IPS-20b (cell line): ENCODE measurements around the gene CSRNP3.
A peak's percentile ranks its signal among the peaks of the same experiment; 100 is the strongest.
"Not testable (repeated sequence)": the region's sequence is repeated elsewhere in the genome, so short reads cannot be mapped to it uniquely, and the experiment has no call there.

ENCODE experiments used
- H3K27ac ChIP-seq: one replicate; pipeline ENCODE4 v1.5.1; 2013; ENCODE audit warnings: low read length
- H3K27me3 ChIP-seq: 2 replicates; pipeline ENCODE4 v1.6.1; 2013; ENCODE audit warnings: mild to moderate bottlenecking, low read length, inconsistent platforms; ENCODE audit not compliant: insufficient read depth
- H3K36me3 ChIP-seq: 2 replicates; pipeline ENCODE4 v1.6.1; 2013; ENCODE audit warnings: low read depth, mild to moderate bottlenecking, inconsistent platforms, low read length, moderate library complexity; ENCODE audit not compliant: insufficient read depth
- H3K4me1 ChIP-seq: 2 replicates; pipeline ENCODE4 v1.6.1; 2013; ENCODE audit warnings: mild to moderate bottlenecking, control low read depth, inconsistent platforms, low read length, moderate library complexity; ENCODE audit not compliant: insufficient read depth
- H3K4me3 ChIP-seq: 2 replicates; pipeline ENCODE4 v1.5.1; 2013; ENCODE audit warnings: mild to moderate bottlenecking, low read length, inconsistent platforms
- H3K9ac ChIP-seq: 2 replicates; pipeline ENCODE4 v1.6.1; 2013; ENCODE audit warnings: low read depth, mild to moderate bottlenecking, inconsistent platforms, low read length, moderate library complexity
- H3K9me3 ChIP-seq: 2 replicates; pipeline ENCODE4 v1.6.1; 2013; ENCODE audit warnings: mild to moderate bottlenecking, low read depth, low read length, inconsistent platforms; ENCODE audit not compliant: insufficient read depth

Gene CSRNP3

GRCh38 chr2:165573534-165574461 is 104.3 kb downstream of the CSRNP3 start:
- Histone ChIP-seq H3K9ac (peak overlapping the region; percentile 22; the same call in 1 of the 2 replicates), H3K4me1 (peaks cover 10% of the 10 kb centered on the region; the same call in 1 of the 2 replicates), H3K27ac (no peak overlapping the region), H3K4me3 (peak overlapping the region; percentile 75), H3K36me3 (no peaks in the 10 kb centered on the region), H3K27me3 (no peaks in the 10 kb centered on the region), H3K9me3 (no peaks in the 10 kb centered on the region)

GRCh38 chr2:165575044-165575615 is 105.6 kb downstream of the CSRNP3 start:
- peaks cover 10% of the 10 kb centered on the region; the same call in 1 of the 2 replicates for H3K4me1 ChIP-seq
- H3K27me3 ChIP-seq = no peaks in the 10 kb centered on the region
- no peak overlapping the region for H3K4me3 ChIP-seq
- H3K27ac ChIP-seq = no peak overlapping the region
- no peak overlapping the region for H3K9ac ChIP-seq
- H3K9me3 ChIP-seq = no peaks in the 10 kb centered on the region
- H3K36me3 ChIP-seq = no peaks in the 10 kb centered on the region

GRCh38 chr2:165576409-165577154 is 107.1 kb downstream of the CSRNP3 start:
- Histone ChIP-seq H3K36me3 (no peaks in the 10 kb centered on the region), H3K4me1 (peaks cover 10% of the 10 kb centered on the region; the same call in 1 of the 2 replicates), H3K9me3 (no peaks in the 10 kb centered on the region), H3K27me3 (no peaks in the 10 kb centered on the region), H3K9ac (no peak overlapping the region), H3K4me3 (no peak overlapping the region), H3K27ac (no peak overlapping the region)

GRCh38 chr2:165582409-165582808 is 112.9 kb downstream of the CSRNP3 start:
- H3K36me3 ChIP-seq = no peaks in the 10 kb centered on the region
- no peaks in the 10 kb centered on the region for H3K27me3 ChIP-seq
- H3K4me3 ChIP-seq = no peak overlapping the region
- no peaks in the 10 kb centered on the region for H3K4me1 ChIP-seq
- H3K9me3 ChIP-seq = no peaks in the 10 kb centered on the region
- no peak overlapping the region for H3K27ac ChIP-seq
- H3K9ac ChIP-seq = no peak overlapping the region

GRCh38 chr2:165582863-165583506 is 113.5 kb downstream of the CSRNP3 start:
- Histone ChIP-seq H3K4me1 (no peaks in the 10 kb centered on the region), H3K27me3 (no peaks in the 10 kb centered on the region), H3K9me3 (no peaks in the 10 kb centered on the region), H3K4me3 (no peak overlapping the region), H3K27ac (no peak overlapping the region), H3K36me3 (no peaks in the 10 kb centered on the region), H3K9ac (no peak overlapping the region)

GRCh38 chr2:165584126-165584654 is 114.7 kb downstream of the CSRNP3 start:
- H3K4me1 ChIP-seq = no peaks in the 10 kb centered on the region
- no peaks in the 10 kb centered on the region for H3K9me3 ChIP-seq
- no peak overlapping the region for H3K9ac ChIP-seq
- no peak overlapping the region for H3K4me3 ChIP-seq
- no peaks in the 10 kb centered on the region for H3K36me3 ChIP-seq
- no peaks in the 10 kb centered on the region for H3K27me3 ChIP-seq
- H3K27ac ChIP-seq = no peak overlapping the region

GRCh38 chr2:165586019-165586418 is 116.5 kb downstream of the CSRNP3 start:
- Histone ChIP-seq H3K4me1 (no peaks in the 10 kb centered on the region), H3K27ac (no peak overlapping the region), H3K4me3 (no peak overlapping the region), H3K27me3 (no peaks in the 10 kb centered on the region), H3K9ac (no peak overlapping the region), H3K9me3 (peaks cover 4% of the 10 kb centered on the region), H3K36me3 (no peaks in the 10 kb centered on the region)

GRCh38 chr2:165587335-165587938 is 117.9 kb downstream of the CSRNP3 start:
- Histone ChIP-seq H3K4me1 (no peaks in the 10 kb centered on the region), H3K36me3 (peaks cover 6% of the 10 kb centered on the region; the same call in 1 of the 2 replicates), H3K9me3 (peaks cover 18% of the 10 kb centered on the region), H3K9ac (no peak overlapping the region), H3K27ac (no peak overlapping the region), H3K27me3 (no peaks in the 10 kb centered on the region), H3K4me3 (no peak overlapping the region)

- not testable (repeated sequence) for H3K27ac ChIP-seq, H3K27me3 ChIP-seq, H3K36me3 ChIP-seq, H3K4me3 ChIP-seq, H3K9ac ChIP-seq, H3K4me1 ChIP-seq
- peaks cover 18% of the 10 kb centered on the region for H3K9me3 ChIP-seq
These were observed 121.5 kb downstream of the CSRNP3 start for GRCh38 chr2:165590999-165591398.

- Histone ChIP-seq H3K27ac (no peak overlapping the region), H3K4me3 (no peak overlapping the region), H3K36me3 (peaks cover 6% of the 10 kb centered on the region; the same call in 1 of the 2 replicates), H3K4me1 (no peaks in the 10 kb centered on the region), H3K9ac (no peak overlapping the region), H3K9me3 (peaks cover 18% of the 10 kb centered on the region), H3K27me3 (no peaks in the 10 kb centered on the region)
These were observed 123.6 kb downstream of the CSRNP3 start for GRCh38 chr2:165593081-165593480.
